ENCODE results near the gene SERTM1.
A peak's percentile ranks its signal among the peaks of the same experiment; 100 is the strongest.

Gene SERTM1

DNA sequence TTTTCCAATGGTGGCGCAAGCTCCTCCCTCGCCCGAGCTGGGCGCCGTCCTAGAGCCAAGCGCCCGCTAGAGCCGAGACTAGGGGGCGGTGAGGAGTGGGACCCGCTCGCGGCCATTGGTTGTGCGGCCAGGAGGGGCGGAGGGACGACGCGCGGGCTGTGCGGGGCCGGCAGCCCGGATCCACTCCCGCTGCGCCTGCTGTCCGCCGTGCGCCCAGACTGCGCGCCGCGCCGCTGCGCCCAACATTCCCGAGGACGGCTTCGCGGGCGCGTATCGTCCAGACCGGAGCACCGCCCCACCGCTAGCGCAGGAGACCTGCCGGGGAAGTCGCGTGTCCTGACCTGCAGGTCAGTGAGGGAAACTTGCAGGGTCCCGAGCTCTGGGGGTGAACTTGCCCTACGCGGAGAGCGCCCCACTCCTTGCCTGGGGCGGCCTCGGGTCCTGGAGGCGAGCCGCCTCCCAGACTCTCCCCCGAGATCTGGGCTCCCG is at the start of gene SERTM1:
SERTM1 (plus strand) TSS at position 183 of the 489 bp plus-strand sequence. CDS start 21,059 bp downstream, outside the sequence.
- Histone ChIP-seq H3K36me3 (ENCODE audit: control insufficient read depth in 1 of 2, insufficient read depth in 2 of 2, low read length in 2 of 2) (no peaks in the 10 kb centered on the region), H3K4me1 (ENCODE audit: control insufficient read depth in 1 of 2, insufficient read depth in 2 of 2, low read length in 2 of 2) (peaks cover 0 to 12% of the 10 kb centered on the region in 2 donors), H3K9me3 (ENCODE audit: control insufficient read depth in 1 of 2, low read length in 2 of 2) (no peaks in the 10 kb centered on the region), H3K27me3 (ENCODE audit: low read depth, low read length) (peaks cover 17% of the 10 kb centered on the region), H3K4me3 (ENCODE audit: low read depth in 1 of 2, low read length in 2 of 2) (peak within 1 kb of the TSS in 1 of 2 donors; percentile 64), H3K27ac (ENCODE audit: low read length) (no peak within 1 kb of the TSS)

DNA sequence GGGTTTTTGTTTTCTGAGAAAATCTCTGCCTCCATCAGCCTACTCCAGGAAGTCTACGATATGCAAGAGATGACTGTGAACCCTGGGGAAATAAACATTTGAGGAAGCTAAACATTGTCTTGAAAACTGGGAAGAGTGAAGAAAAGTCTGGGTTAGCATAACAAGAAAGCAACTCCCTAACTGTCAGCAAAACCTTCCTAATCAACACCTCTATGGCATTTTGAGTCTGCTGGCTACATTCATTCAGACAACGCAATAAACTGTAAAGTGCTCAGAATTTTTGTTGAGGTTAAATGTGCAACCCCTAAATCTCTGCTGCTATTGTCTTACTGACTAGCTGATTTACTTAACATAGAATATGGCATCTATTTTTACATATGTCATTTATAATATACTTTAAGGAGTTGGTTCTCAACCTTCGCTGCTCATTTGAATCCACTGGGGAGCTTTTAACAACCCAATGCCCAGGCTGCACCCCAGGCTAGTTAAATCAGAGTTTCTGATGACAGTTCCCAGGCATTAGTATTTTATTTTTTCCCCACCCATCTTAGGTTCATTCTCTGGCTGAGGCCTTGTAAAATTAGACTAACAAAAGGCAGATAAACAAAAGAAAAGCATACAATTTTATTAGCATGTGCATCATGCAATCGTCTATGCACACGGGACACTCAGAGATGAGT is 45.3 kb upstream of the SERTM1 start:
- Histone ChIP-seq H3K36me3 (ENCODE audit: control insufficient read depth in 1 of 2, insufficient read depth in 2 of 2, low read length in 2 of 2) (no peaks in the 10 kb centered on the region), H3K4me1 (ENCODE audit: control insufficient read depth in 1 of 2, insufficient read depth in 2 of 2, low read length in 2 of 2) (no peaks in the 10 kb centered on the region), H3K9me3 (ENCODE audit: control insufficient read depth in 1 of 2, low read length in 2 of 2) (peaks cover 0 to 3% of the 10 kb centered on the region in 2 donors), H3K4me3 (ENCODE audit: low read depth in 1 of 2, low read length in 2 of 2) (no peak overlapping the region), H3K27me3 (ENCODE audit: low read depth, low read length) (no peaks in the 10 kb centered on the region), H3K27ac (ENCODE audit: low read length) (no peak overlapping the region)

- Histone ChIP-seq H3K27ac (ENCODE audit: low read length) (no peak overlapping the region), H3K9me3 (ENCODE audit: control insufficient read depth in 1 of 2, low read length in 2 of 2) (peaks cover 0 to 3% of the 10 kb centered on the region in 2 donors), H3K27me3 (ENCODE audit: low read depth, low read length) (no peaks in the 10 kb centered on the region), H3K36me3 (ENCODE audit: control insufficient read depth in 1 of 2, insufficient read depth in 2 of 2, low read length in 2 of 2) (no peaks in the 10 kb centered on the region), H3K4me3 (ENCODE audit: low read depth in 1 of 2, low read length in 2 of 2) (no peak overlapping the region), H3K4me1 (ENCODE audit: control insufficient read depth in 1 of 2, insufficient read depth in 2 of 2, low read length in 2 of 2) (no peaks in the 10 kb centered on the region)
Observed at GRCh38 chr13:36629057-36629385, 44.8 kb upstream of the SERTM1 start.

- Histone ChIP-seq H3K27ac (ENCODE audit: low read length) (no peak overlapping the region), H3K36me3 (ENCODE audit: control insufficient read depth in 1 of 2, insufficient read depth in 2 of 2, low read length in 2 of 2) (no peaks in the 10 kb centered on the region), H3K4me1 (ENCODE audit: control insufficient read depth in 1 of 2, insufficient read depth in 2 of 2, low read length in 2 of 2) (no peaks in the 10 kb centered on the region), H3K4me3 (ENCODE audit: low read depth in 1 of 2, low read length in 2 of 2) (no peak overlapping the region), H3K9me3 (ENCODE audit: control insufficient read depth in 1 of 2, low read length in 2 of 2) (peaks cover 0 to 3% of the 10 kb centered on the region in 2 donors), H3K27me3 (ENCODE audit: low read depth, low read length) (no peaks in the 10 kb centered on the region)
Observed at GRCh38 chr13:36630181-36630803, 43.5 kb upstream of the SERTM1 start.

- no peak overlapping the region for H3K27ac ChIP-seq (ENCODE audit: low read length)
- H3K9me3 ChIP-seq (ENCODE audit: control insufficient read depth in 1 of 2, low read length in 2 of 2) = no peaks in the 10 kb centered on the region
- no peaks in the 10 kb centered on the region for H3K36me3 ChIP-seq (ENCODE audit: control insufficient read depth in 1 of 2, insufficient read depth in 2 of 2, low read length in 2 of 2)
- no peak overlapping the region for H3K4me3 ChIP-seq (ENCODE audit: low read depth in 1 of 2, low read length in 2 of 2)
- H3K27me3 ChIP-seq (ENCODE audit: low read depth, low read length) = no peaks in the 10 kb centered on the region
- H3K4me1 ChIP-seq (ENCODE audit: control insufficient read depth in 1 of 2, insufficient read depth in 2 of 2, low read length in 2 of 2) = no peaks in the 10 kb centered on the region
Observed at GRCh38 chr13:36639610-36640009, 34.2 kb upstream of the SERTM1 start.

DNA sequence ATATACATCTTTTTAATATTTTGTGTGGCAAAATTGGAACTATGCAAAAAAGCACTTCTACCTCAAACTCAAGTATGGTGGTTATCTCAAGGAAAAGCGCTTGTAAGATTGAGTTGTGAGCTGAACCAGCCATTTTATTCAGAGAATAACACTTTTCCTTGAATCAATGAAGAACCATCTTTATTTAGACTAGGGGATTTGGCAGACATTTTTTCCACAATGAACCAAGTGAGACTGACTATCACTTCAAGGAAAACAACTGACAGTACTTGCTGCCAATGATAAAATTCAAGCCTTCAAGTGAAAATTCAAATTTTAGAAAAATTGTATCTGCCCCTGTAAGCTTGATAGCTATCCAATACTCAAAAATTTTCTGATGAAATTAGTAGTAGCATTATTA is 23.2 kb upstream of the SERTM1 start:
- H3K4me1 ChIP-seq (ENCODE audit: control insufficient read depth in 1 of 2, insufficient read depth in 2 of 2, low read length in 2 of 2) = no peaks in the 10 kb centered on the region
- no peaks in the 10 kb centered on the region for H3K27me3 ChIP-seq (ENCODE audit: low read depth, low read length)
- H3K4me3 ChIP-seq (ENCODE audit: low read depth in 1 of 2, low read length in 2 of 2) = no peak overlapping the region
- H3K9me3 ChIP-seq (ENCODE audit: control insufficient read depth in 1 of 2, low read length in 2 of 2) = no peaks in the 10 kb centered on the region
- H3K27ac ChIP-seq (ENCODE audit: low read length) = no peak overlapping the region
- no peaks in the 10 kb centered on the region for H3K36me3 ChIP-seq (ENCODE audit: control insufficient read depth in 1 of 2, insufficient read depth in 2 of 2, low read length in 2 of 2)

DNA sequence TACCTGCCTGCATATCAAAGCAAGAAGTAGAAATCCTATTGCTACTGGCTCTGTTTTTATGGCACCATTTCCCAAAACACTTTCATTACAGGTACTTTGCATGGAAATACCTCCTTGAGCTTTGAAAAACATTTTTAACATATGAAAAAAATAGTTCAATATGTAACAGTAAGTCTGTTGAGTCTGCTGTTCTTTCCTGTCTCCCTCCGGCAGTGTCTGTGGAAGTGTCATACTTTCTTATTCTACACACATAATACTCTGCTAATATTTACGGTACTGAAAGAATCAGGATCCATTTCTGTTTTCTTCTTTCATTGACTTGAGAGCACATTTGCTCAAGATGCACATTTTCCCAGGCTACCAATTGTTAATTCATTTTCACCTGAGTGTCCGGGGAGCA is 8.2 kb upstream of the SERTM1 start:
- Histone ChIP-seq H3K4me1 (ENCODE audit: control insufficient read depth in 1 of 2, insufficient read depth in 2 of 2, low read length in 2 of 2) (no peaks in the 10 kb centered on the region), H3K9me3 (ENCODE audit: control insufficient read depth in 1 of 2, low read length in 2 of 2) (no peaks in the 10 kb centered on the region), H3K36me3 (ENCODE audit: control insufficient read depth in 1 of 2, insufficient read depth in 2 of 2, low read length in 2 of 2) (no peaks in the 10 kb centered on the region), H3K27me3 (ENCODE audit: low read depth, low read length) (no peaks in the 10 kb centered on the region), H3K27ac (ENCODE audit: low read length) (no peak overlapping the region), H3K4me3 (ENCODE audit: low read depth in 1 of 2, low read length in 2 of 2) (no peak overlapping the region)

- Histone ChIP-seq H3K4me1 (ENCODE audit: control insufficient read depth in 1 of 2, insufficient read depth in 2 of 2, low read length in 2 of 2) (no peaks in the 10 kb centered on the region), H3K27me3 (ENCODE audit: low read depth, low read length) (no peaks in the 10 kb centered on the region), H3K9me3 (ENCODE audit: control insufficient read depth in 1 of 2, low read length in 2 of 2) (no peaks in the 10 kb centered on the region), H3K27ac (ENCODE audit: low read length) (no peak overlapping the region), H3K36me3 (ENCODE audit: control insufficient read depth in 1 of 2, insufficient read depth in 2 of 2, low read length in 2 of 2) (no peaks in the 10 kb centered on the region), H3K4me3 (ENCODE audit: low read depth in 1 of 2, low read length in 2 of 2) (no peak overlapping the region)
Observed at GRCh38 chr13:36666477-36667229, 7.2 kb upstream of the SERTM1 start.

- no peaks in the 10 kb centered on the region for H3K27me3 ChIP-seq (ENCODE audit: low read depth, low read length)
- H3K9me3 ChIP-seq (ENCODE audit: control insufficient read depth in 1 of 2, low read length in 2 of 2) = no peaks in the 10 kb centered on the region
- H3K4me3 ChIP-seq (ENCODE audit: low read depth in 1 of 2, low read length in 2 of 2) = no peak overlapping the region
- H3K4me1 ChIP-seq (ENCODE audit: control insufficient read depth in 1 of 2, insufficient read depth in 2 of 2, low read length in 2 of 2) = no peaks in the 10 kb centered on the region
- H3K27ac ChIP-seq (ENCODE audit: low read length) = no peak overlapping the region
- no peaks in the 10 kb centered on the region for H3K36me3 ChIP-seq (ENCODE audit: control insufficient read depth in 1 of 2, insufficient read depth in 2 of 2, low read length in 2 of 2)
Observed at GRCh38 chr13:36668316-36668715, 5.5 kb upstream of the SERTM1 start.

DNA sequence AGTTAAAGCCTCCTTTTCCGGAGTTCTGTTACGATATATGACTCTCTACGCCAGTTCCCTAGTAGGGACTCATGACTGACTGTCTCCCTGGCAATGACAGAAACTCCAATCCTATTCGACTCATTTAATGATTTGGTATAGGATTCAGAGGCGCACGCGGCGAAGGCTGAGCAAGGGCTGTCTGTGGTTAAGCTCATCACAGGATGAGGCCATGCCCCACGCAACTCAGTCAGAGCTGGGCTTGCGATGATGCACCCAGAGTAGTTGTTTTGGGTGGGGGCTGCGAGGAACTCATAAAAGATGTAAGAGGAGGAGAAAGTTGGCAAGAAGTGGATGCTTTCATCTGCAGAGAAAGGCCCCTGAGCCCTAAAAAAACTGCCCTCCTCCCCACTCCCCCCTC is 468 bp upstream of the SERTM1 start:
- Histone ChIP-seq H3K9me3 (ENCODE audit: control insufficient read depth in 1 of 2, low read length in 2 of 2) (no peaks in the 10 kb centered on the region), H3K4me3 (ENCODE audit: low read depth in 1 of 2, low read length in 2 of 2) (peak overlapping the region in 1 of 2 donors; percentile 64), H3K27me3 (ENCODE audit: low read depth, low read length) (peaks cover 17% of the 10 kb centered on the region)

DNA sequence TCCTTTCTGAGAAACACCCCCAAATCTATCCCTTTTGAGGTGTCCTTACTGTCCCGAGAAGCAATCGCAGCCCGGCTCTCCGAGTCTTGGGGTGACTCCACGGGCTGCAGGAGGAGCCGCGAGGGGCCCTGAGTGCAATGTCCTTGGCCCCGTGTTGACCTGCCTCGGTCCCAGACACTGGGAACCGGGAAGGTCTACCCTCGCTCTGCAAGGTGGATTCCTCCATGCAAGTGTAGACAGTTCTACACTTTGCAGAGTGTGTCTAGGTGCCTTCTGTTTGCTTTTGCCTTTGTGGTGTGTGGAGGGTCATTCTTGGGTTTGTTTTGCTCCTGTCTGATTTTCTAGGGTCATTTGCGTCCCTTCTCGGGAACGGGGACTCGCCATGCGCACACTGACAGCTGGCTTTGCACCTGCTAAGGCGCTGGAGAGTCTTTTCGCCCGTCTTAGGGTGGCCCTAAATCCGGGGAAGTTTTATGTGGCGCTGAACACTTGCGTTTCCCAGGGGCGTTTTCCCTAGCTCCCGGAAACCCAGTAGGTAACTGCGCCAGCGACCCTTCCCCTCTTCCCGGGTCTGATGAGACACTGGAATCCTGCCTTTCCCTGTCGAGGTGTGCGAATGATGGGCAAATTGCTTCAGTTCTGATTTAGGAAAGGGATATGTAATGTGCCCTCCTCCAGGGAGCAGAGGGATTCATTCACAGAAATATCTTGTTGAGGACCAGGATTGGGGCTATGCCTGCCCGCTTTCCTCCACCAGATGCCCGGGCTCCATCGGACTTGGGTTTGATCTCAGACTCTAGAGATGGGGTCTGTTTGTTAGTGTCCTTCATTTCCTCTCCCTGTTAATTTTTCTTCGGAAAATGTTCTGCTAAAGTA is 755 bp downstream of the SERTM1 start:
- Histone ChIP-seq H3K4me3 (ENCODE audit: low read depth in 1 of 2, low read length in 2 of 2) (peak overlapping the region in 1 of 2 donors; percentile 64), H3K27ac (ENCODE audit: low read length) (no peak overlapping the region), H3K36me3 (ENCODE audit: control insufficient read depth in 1 of 2, insufficient read depth in 2 of 2, low read length in 2 of 2) (no peaks in the 10 kb centered on the region), H3K4me1 (ENCODE audit: control insufficient read depth in 1 of 2, insufficient read depth in 2 of 2, low read length in 2 of 2) (peaks cover 0 to 12% of the 10 kb centered on the region in 2 donors), H3K9me3 (ENCODE audit: control insufficient read depth in 1 of 2, low read length in 2 of 2) (no peaks in the 10 kb centered on the region), H3K27me3 (ENCODE audit: low read depth, low read length) (peaks cover 17% of the 10 kb centered on the region)

More for the DNA sequence above, 468 bp upstream of the SERTM1 start:
- peaks cover 0 to 12% of the 10 kb centered on the region in 2 donors for H3K4me1 ChIP-seq (ENCODE audit: control insufficient read depth in 1 of 2, insufficient read depth in 2 of 2, low read length in 2 of 2)
- no peak overlapping the region for H3K27ac ChIP-seq (ENCODE audit: low read length)
- H3K36me3 ChIP-seq (ENCODE audit: control insufficient read depth in 1 of 2, insufficient read depth in 2 of 2, low read length in 2 of 2) = no peaks in the 10 kb centered on the region

Data from muscle layer of duodenum (tissue), 2 donors.